IPS DF 6.9 (cell line): ENCODE measurements around the gene KRTAP10-10.
"Not testable (repeated sequence)": the region's sequence is repeated elsewhere in the genome, so short reads cannot be mapped to it uniquely, and the experiment has no call there.

Experiments used
- DNase-seq: peaks from one replicate; pipeline ENCODE4 v3.0.0-alpha.2; 2013; ENCODE audit warnings: low read depth, low spot score
- H3K27ac ChIP-seq: one replicate; pipeline ENCODE4 v1.5.1; 2013; ENCODE audit warnings: low read length, control low read depth
- H3K27me3 ChIP-seq: 2 replicates; pipeline ENCODE4 v1.6.1; 2013; ENCODE audit warnings: mild to moderate bottlenecking, low read length; ENCODE audit not compliant: control insufficient read depth, insufficient read depth
- H3K36me3 ChIP-seq: 2 replicates; pipeline ENCODE4 v1.6.1; 2013; ENCODE audit warnings: low read length; ENCODE audit not compliant: control insufficient read depth, insufficient read depth
- H3K4me1 ChIP-seq: 2 replicates; pipeline ENCODE4 v1.6.1; 2013; ENCODE audit warnings: low read length; ENCODE audit not compliant: control insufficient read depth, insufficient read depth
- H3K4me3 ChIP-seq: 2 replicates; pipeline ENCODE4 v1.5.1; 2013; ENCODE audit warnings: mild to moderate bottlenecking, low read length
- H3K9me3 ChIP-seq: 2 replicates; pipeline ENCODE4 v1.6.1; 2013; ENCODE audit warnings: low read length, inconsistent platforms; ENCODE audit not compliant: control insufficient read depth, insufficient read depth
- WGBS: extraction: QIAGEN DNeasy Blood & Tissue Kit; methylation state at CpG from one replicate; pipeline ENCODE4 v1.1.7; 2013; ENCODE audit warnings: mixed read lengths, missing lambda C conversion rate; ENCODE audit not compliant: insufficient read length, insufficient coverage; 5-methylcytosine and 5-hydroxymethylcytosine counted together

KRTAP10-10 gene

DNA sequence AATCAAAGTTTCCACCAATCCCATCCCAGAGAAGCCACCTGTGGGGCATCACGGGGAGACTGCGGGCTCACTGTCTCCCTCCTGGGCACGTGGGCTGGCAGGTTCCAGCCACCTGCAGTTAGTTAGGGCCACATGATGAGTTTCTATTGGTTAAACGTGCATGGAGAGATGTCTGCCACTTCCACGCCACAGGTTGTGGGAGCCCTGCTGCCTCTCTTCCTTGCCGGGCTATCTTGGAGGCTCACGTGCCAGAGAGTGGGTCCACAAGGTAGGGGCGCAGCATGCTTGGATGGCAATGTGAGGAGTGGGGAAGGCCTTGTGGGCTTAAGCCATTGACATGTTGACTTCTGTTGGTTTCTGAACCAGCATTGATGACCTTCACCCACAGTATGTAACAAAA, 33.2 kb upstream of the KRTAP10-10 start:
- no CpG with 5 or more reads among the region's 8 CpGs for WGBS
- no peaks in the 10 kb centered on the region for H3K36me3 ChIP-seq

GRCh38 chr21:44606495-44606894, 30.7 kb upstream of the KRTAP10-10 start:
- Histone ChIP-seq H3K4me3 (no peak overlapping the region), H3K4me1 (no peaks in the 10 kb centered on the region; the same call in 1 of the 2 replicates), H3K9me3 (no peaks in the 10 kb centered on the region), H3K27ac (no peak overlapping the region), H3K27me3 (no peaks in the 10 kb centered on the region), H3K36me3 (no peaks in the 10 kb centered on the region)
- no CpG with 5 or more reads among the region's 4 CpGs for WGBS
- no peak for DNase-seq

More for the DNA sequence above, 33.2 kb upstream of the KRTAP10-10 start:
- no peak for DNase-seq
- no peaks in the 10 kb centered on the region for H3K27me3 ChIP-seq
- no peaks in the 10 kb centered on the region; the same call in 1 of the 2 replicates for H3K4me1 ChIP-seq
- H3K27ac ChIP-seq = no peak overlapping the region
- H3K4me3 ChIP-seq = no peak overlapping the region
- no peaks in the 10 kb centered on the region for H3K9me3 ChIP-seq

GRCh38 chr21:44609193-44609592, 28.0 kb upstream of the KRTAP10-10 start:
- H3K4me1 ChIP-seq = no peaks in the 10 kb centered on the region
- H3K9me3 ChIP-seq = no peaks in the 10 kb centered on the region
- no peak overlapping the region for H3K4me3 ChIP-seq
- no peak for DNase-seq
- H3K36me3 ChIP-seq = no peaks in the 10 kb centered on the region
- no peaks in the 10 kb centered on the region for H3K27me3 ChIP-seq
- H3K27ac ChIP-seq = no peak overlapping the region

DNA sequence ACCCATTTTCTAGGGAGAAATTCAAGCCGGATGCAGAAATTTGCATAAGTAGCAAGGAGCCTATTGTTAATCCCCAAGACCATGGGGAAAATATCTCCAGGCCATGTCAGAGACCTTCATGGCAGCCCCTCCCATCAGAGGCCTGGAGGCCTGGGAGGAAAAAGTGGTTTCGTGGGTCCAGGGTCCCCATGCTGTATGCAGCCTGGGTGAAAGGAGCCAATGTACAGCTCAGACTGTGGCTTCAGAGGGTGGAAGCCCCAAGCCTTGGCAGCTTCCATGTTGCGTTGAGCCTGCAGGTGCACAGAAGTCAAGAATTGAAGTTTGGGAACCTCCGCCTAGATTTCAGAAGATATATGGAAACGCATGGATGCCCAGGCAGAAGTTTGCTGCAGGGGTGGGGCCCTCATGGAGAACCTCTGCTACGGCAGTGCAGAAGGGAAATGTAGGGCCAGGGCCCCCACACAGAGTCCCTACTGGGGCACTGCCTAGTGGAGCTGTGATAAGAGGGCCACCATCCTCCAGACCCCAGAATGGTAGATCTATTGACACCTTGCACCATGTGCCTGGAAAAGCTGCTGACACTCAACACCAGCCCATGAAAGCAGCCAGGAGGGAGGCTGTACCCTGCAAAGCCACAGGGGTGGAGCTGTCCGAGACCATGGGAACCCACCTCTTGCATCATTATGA, 26.9 kb upstream of the KRTAP10-10 start:
- not testable (repeated sequence) for H3K4me3 ChIP-seq, H3K4me1 ChIP-seq, H3K36me3 ChIP-seq, H3K27me3 ChIP-seq, H3K27ac ChIP-seq, H3K9me3 ChIP-seq, DNase-seq
- WGBS = no CpG with 5 or more reads among the region's 7 CpGs

DNA sequence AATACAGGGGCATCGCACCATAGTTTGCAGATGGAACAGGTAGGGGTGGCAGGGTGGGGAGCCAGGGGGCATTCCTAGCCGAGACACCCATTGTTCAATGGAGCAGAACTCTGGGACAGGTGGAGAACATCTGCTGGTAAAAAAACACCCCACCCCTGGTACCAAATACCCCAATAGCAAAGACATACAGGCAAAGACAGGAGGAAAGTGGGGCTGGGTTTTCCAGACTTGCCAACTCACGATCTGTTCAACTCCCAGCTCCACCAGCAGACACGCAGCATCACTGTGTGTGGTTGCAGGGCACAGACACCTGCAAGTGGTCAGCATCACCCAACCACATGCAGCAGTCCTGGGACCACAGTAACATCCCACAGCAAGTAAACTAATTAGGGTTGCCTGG, 25.6 kb upstream of the KRTAP10-10 start:
- H3K4me1 ChIP-seq = no peaks in the 10 kb centered on the region
- DNase-seq = no peak
- WGBS = no CpG with 5 or more reads among the region's 4 CpGs
- no peak overlapping the region for H3K4me3 ChIP-seq
- H3K27ac ChIP-seq = no peak overlapping the region
- H3K9me3 ChIP-seq = no peaks in the 10 kb centered on the region
- H3K27me3 ChIP-seq = no peaks in the 10 kb centered on the region
- H3K36me3 ChIP-seq = no peaks in the 10 kb centered on the region

- Histone ChIP-seq H3K9me3 (no peaks in the 10 kb centered on the region), H3K27ac (no peak within 1 kb of the TSS), H3K4me1 (no peaks in the 10 kb centered on the region; the same call in 1 of the 2 replicates), H3K4me3 (no peak within 1 kb of the TSS), H3K36me3 (no peaks in the 10 kb centered on the region), H3K27me3 (no peaks in the 10 kb centered on the region)
- no peak for DNase-seq
- no CpG with 5 or more reads among the region's 8 CpGs for WGBS
These were observed 25.1 kb upstream of the KRTAP10-10 start, which contains the start of gene KRTAP10-8 for GRCh38 chr21:44612029-44612486. Gene KRTAP10-8 (plus strand): TSS chr21:44612079. CDS start chr21:44612101, 22 bp downstream.

DNA sequence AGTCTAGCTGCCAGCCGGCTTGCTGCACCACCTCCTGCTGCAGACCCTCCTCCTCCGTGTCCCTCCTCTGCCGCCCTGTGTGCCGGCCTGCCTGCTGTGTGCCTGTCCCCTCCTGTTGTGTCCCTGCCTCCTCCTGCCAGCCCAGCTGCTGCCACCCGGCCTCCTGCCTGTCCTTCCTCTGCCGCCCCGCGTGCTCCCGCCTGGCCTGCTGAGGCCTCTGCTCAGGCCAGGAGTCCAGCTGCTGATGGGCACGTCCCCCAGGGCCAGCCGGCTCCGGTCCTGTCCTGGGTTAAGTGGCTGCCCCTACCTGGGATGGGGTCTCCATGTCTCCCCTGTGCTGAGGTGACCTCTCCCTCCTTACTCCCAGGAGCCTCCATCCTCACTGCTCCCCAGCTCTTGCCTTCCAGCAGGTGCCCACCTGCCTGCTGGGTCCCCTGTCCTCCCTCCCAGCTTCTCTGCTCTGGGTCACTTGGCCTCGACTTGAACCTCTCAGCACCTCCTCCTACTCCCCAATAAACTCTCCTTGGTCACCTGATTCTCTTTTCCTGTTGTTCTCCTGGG, 24.4 kb upstream of the KRTAP10-10 start:
- H3K4me1 ChIP-seq = no peaks in the 10 kb centered on the region; the same call in 1 of the 2 replicates
- no peaks in the 10 kb centered on the region for H3K27me3 ChIP-seq
- H3K27ac ChIP-seq = no peak overlapping the region
- no peak overlapping the region for H3K4me3 ChIP-seq
- WGBS = no CpG with 5 or more reads among the region's 13 CpGs
- no peak for DNase-seq
- H3K9me3 ChIP-seq = no peaks in the 10 kb centered on the region
- H3K36me3 ChIP-seq = no peaks in the 10 kb centered on the region

DNA sequence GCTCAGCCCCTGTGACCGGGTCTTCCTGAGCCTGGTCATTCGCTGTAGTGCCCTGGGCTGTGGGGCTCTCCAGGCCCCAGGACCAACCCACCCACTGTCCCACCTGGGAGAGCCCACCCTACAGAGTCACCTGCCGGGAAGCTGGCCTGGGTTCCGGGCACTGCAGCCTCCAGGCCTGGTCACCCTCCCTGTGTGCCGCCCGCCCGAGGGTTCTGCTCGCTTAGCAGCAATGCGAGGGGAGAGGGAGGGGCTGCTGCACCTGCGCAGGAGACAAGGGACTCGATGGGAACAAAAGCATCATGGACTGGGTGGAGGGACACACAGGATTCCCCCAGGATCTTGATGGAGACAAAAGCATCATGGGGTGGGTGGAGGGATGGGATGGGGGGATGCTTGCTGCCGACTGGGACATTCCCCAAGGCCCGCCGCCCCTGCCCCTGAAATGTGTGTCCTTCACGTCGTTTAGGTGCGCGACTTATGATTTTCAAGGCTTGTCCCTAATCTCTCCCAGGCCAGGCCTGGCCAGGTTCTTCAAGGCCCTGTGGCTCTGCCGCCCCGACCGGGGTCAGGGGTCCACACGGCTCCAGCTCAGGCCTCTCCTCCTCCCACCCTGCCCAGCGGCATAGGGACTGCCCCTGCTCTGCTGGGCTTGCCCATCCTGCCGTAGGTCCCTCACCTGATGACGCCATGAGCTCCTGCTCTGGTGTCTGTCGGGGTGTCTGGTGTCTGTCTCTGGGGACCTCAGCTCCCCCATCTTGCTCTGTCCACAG, 23.6 kb upstream of the KRTAP10-10 start:
- no peak overlapping the region for H3K27ac ChIP-seq
- no peak for DNase-seq
- H3K36me3 ChIP-seq = no peaks in the 10 kb centered on the region
- no CpG with 5 or more reads among the region's 26 CpGs for WGBS
- H3K4me3 ChIP-seq = no peak overlapping the region
- H3K27me3 ChIP-seq = no peaks in the 10 kb centered on the region
- no peaks in the 10 kb centered on the region for H3K9me3 ChIP-seq
- H3K4me1 ChIP-seq = no peaks in the 10 kb centered on the region; the same call in 1 of the 2 replicates

- Histone ChIP-seq H3K4me1 (no peaks in the 10 kb centered on the region; the same call in 1 of the 2 replicates), H3K4me3 (no peak overlapping the region), H3K36me3 (no peaks in the 10 kb centered on the region), H3K27ac (no peak overlapping the region), H3K9me3 (no peaks in the 10 kb centered on the region), H3K27me3 (no peaks in the 10 kb centered on the region)
- no peak for DNase-seq
- no CpG with 5 or more reads among the region's 20 CpGs for WGBS
These were observed 23.0 kb upstream of the KRTAP10-10 start for GRCh38 chr21:44614161-44614631.

DNA sequence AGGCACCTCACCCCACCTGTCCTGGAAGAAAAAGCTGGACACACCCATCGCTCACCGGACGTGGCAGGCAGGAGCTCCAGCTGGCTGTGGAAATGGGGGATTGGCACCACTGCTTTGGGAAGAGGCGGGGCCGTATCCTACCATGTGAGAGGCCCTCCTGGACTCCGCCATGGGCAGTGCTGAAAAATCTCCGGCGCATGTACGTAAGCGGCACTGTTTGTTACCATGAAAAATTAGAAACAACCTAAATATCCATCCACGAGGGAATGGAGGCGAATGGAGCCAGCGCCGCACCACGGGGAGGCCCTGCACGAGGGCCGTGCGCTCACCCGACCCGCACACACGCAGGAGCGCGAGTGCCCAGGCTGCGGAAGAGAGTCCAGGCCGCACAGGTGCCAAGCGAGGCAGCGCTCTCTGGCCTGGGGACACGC, 22.2 kb upstream of the KRTAP10-10 start:
- H3K9me3 ChIP-seq = no peaks in the 10 kb centered on the region
- H3K27ac ChIP-seq = no peak overlapping the region
- H3K36me3 ChIP-seq = no peaks in the 10 kb centered on the region
- WGBS = no CpG with 5 or more reads among the region's 28 CpGs
- no peaks in the 10 kb centered on the region; the same call in 1 of the 2 replicates for H3K4me1 ChIP-seq
- H3K4me3 ChIP-seq = no peak overlapping the region
- DNase-seq = no peak
- no peaks in the 10 kb centered on the region for H3K27me3 ChIP-seq
